GM19239 (cell line): Measurements from ENCODE around the gene SLC25A51.
A peak's percentile ranks its signal among the peaks of the same experiment; 100 is the strongest.
"Not testable (repeated sequence)": the region's sequence is repeated elsewhere in the genome, so short reads cannot be mapped to it uniquely, and the experiment has no call there.

Experiments used
- DNase-seq: peaks from one replicate; pipeline ENCODE4 v3.0.0; 2011; ENCODE audit warnings: low spot score; ENCODE audit not compliant: insufficient read length
- FAIRE-seq: peaks from 2 replicates; lab custom pipeline; 2011; peaks lifted over from hg19 to GRCh38; lab: Jason Lieb, UNC

The SLC25A51 gene

DNA sequence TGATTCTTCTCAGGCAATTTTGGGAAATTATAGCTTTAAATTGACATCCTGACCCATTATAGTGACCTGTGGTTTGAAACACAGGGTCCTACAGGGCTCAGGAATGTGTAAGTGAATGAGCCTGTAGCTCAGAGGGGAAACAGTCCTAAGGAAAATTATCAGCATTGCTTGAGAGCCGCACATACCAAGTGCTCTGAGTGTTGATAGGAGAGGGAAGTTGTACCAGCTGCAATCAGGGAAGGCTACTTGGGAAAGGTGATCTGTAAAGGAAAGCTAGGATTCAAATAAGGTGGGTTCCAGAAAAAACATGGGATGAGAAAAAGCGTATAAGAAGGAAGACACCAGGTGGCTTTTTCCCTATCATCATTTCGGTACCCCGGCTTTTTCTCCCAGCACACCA, 4.4 kb upstream of the SLC25A51 start:
- DNase-seq = no peak
- peak; percentile 55 for FAIRE-seq

DNA sequence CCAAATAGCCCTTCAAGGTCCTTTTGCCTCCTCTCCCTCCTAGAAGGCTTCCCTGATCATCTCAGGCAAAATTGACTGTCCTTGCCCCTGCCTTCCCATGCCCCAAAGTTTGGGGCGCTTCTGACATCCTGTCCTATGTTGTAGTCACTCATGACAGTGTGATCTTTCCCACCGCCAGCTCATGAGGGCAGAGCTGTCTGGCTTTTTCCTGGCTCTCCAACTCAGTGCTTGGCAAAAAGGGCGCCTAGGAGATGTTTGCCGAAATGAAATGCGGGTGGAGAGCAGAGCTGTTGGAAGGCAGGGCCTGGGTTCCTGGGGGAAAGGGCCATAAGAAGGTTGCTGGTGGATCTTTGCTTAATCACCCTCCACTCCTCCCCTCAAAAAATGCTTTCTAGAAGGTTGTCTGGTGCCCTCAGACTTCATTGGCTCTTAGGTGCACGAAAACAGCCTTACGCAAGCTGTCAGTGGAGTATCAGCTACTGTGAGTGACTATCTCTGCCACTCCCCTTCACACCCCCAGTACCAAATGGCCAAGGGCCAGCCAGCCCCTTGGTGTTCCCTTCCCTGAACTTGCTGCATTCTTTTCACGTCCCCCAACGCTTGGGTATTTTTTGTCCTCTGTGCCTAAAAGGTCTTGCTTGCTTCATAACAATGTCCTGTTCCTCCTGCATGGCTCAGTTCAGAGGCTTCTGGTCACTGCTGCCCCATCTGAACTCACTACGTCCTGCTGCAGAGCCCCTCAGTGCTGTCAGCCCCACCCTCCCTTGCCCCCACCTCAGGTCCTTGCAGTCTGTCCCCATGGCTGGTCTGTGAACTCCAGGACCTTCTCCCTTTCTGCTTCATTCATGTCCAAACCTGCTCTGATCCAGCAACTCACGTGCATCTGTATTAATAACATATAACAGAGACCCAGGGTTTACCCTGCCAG, 2.6 kb upstream of the SLC25A51 start:
- DNase-seq = no peak
- no peak for FAIRE-seq

DNA sequence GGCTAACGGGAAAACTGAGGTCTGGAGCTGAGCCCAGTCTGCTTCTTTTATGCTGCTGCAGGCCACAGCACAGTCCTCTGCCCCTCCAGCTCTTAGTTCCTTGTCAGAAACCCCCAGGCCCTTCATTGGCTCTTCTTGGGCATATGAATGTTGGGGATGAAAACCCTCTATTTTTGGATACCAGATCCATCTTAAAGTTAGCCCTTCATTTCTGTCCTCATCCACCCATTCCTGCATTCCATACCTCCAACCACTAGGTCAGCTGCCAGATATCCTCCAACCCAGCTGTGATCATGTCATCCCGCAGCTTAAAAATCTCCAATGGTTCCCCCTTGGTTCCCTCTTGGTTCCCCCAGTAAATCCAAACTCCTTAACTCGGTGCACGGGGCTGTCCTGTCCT, 1.8 kb upstream of the SLC25A51 start:
- DNase-seq (no peak), FAIRE-seq (no peak)

DNA sequence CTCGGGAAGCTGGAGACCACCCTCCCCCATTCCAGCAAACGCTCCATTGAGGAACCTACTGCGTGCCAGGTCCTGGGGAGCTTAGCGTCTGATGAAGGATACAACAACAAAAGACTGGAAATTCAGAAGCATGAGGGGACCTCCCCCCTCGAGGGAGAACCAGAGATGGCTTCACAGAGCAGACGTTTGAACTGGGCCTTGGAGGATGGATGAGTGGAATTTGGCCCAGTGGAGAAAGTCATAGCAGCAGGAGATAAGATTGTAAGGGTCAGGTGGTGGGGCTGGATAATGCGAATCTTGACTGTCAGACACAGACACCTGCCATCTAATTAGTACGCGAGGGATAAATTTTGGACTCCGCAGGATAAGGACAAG, 1.2 kb upstream of the SLC25A51 start:
- no peak for DNase-seq
- no peak for FAIRE-seq

DNA sequence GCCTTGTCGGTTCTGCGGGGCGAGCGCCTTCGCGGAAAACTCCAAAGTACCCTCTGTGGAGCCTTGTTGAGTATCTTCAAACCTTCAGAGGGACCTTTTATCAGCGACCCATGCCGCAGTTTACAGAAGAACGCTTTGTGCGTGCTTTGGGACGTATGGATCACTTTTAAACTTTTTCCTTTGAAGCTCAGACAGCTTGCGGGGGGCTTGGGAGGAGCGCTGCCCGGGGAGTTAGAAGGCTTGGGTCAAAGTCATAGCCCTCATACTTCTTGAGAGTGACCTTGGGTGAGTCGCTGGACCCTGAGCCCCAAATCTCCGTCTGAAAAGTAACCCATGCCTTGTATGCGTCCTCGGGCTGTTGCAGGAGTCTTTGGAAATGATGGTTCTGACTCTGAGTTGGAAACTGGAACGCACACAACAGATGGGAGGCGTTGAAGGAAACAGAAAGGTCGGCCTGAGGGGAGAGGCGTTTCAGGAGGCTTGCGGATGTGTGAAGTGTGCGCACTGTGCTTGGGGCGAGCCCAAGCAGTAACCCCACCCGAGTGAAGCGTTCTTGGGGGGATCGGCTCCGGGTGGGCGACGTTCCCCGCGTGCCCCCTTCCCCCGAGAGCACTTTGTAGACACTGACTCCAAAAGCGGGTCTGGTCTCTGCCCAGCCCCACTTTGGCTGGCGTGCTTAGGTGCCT, 661 bp upstream of the SLC25A51 start:
- no peak for FAIRE-seq
- DNase-seq = no peak

DNA sequence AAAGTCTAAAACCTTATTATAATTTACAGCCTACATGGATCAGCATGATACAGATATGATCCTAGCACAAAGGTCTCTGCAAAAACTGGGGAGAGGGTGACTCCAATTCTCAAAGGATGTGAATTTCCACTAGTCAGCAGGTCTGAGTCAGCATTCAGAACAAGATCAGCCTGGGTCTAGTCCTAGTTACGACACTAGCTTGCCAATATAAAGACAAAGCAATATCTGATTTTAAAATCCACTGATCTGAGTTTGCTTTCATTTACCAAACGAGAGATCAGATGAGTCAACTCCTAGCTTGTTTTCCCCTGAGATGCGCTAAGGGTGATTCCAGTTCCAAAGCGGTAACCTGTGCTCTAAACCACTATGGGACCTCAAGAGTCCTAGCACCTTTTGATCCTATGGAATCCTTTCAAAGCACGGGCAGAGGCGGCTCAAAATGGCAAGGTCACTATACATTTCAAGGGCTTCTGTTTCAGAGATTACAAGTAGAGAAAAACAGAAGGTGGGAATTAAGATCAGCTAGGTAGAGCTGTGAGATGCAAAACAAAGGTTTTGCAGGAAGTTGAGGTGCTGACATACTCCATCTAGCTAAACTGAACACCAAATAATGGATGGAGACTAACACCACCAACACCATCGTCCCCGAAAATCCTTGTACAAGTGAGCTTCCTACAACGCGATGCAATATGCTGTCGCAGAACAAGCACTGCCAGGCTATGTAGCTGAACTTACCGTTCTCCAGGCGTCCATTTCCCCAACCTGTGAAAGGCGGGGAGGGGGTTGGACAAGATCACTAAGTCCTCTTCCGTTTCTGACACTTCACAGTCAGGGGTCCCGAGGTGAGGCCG, 906 bp downstream of the SLC25A51 start:
- no peak for FAIRE-seq
- DNase-seq = no peak

DNA sequence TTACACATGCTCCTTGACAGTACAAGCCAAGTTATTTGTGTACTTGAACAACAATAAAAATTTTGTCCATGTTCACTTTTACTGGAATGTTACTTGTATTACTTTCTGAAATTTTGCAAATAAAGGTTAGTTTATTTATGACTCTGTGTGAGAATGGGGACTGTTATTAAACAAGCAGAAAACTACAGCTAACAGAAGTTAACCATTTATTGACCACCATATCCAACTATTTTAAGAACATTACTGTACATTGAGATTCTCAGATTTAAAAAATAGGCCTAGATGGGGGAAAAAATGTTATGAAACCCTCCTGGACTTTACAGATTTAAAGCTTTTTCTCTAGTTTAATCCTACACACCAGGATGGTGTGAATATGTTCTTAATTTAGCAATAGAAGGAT, 1.8 kb downstream of the SLC25A51 start:
- DNase-seq (no peak), FAIRE-seq (peak; percentile 48)

DNA sequence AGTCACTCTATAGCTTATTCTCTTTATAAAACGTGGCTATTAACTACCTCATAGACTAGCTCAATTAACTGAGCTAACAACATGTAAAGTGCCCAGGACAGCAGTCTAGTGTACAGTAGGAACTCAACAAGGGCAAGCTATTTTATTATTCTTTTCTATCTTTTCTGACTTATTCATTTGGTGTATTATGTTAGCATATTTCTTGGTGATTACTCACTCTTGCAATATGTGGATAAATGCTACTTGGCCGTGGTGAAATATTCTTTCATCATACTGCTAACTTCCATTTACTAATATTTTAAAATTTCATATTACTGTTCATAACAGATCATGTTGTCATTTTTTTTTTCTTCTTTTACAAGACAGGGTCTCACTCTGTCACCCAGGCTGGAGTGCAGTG, 4.9 kb downstream of the SLC25A51 start:
- FAIRE-seq (no peak), DNase-seq (no peak)

DNA sequence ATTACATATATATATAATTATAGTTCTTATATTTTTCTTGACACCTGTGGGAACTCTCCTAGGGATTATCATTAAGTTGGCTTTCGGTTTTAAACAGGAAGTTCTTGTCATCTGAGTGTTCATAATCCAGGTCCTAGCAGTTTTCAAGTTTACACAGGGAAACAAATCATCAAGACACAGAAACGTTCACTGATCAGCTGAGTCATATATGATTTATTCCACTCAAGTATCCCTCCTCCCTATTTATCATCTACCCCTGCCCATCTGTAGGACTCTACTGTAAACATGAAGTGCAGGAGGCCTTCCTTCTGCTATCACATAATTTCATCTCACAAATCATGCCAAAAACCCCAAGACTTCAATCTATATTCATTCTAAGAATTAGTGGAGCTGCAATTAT, 6.3 kb downstream of the SLC25A51 start:
- no peak for DNase-seq
- FAIRE-seq = no peak

DNA sequence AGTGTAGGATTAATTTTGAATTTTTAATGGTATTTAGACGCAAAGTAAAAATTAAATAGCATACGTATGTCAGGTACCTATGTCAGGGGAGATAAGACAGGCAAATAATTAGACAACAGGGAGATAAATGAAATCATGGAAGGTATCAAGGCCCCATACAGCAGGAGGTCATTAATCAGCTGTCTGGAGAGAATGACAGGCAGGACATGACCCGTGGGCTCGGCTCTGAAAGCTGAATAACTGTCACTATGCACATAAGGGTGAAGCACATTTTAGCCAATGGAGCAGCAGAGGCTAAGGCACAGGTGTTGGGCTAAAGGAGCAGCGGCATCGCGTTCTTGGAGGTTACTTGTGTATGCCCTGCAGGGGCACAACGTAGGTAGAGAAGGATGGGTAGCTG, 11.9 kb downstream of the SLC25A51 start:
- DNase-seq (no peak), FAIRE-seq (no peak)

DNA sequence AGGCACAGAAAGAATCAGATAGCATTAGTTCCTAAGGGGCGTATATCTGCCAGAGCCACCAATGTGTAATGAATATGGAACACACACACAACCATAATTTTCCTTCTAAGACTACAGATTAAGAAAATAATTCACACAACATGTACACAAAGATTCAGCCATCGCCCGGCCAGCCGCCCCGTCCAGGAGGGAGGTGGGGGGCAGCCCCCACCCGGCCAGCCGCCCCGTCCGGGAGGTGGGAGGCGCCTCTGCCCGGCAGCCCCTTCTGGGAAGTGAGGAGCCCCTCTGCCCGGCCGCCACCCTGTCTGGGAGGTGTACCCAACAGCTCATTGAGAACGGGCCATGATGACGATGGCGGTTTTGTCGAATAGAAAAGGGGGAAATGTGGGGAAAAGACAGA, 12.9 kb downstream of the SLC25A51 start:
- not testable (repeated sequence) for FAIRE-seq, DNase-seq

DNA sequence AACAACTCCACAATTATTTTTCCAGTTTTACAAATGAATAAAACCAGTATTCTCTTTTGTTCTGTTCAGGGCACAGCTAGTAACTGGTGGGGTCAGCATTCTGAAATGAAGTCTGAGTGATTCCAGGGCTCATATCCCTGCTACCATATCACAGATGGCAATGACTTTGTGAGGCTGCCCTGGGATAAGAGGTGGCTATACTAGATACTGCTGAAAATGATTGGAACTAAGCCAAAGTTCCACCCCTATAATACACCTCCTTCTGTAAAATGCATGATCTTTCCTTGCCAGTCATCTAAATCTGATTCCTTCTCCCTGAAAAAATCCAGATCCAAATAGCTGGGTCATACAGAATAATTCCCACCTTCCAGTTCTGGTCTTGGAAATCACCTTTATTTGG, 14.4 kb downstream of the SLC25A51 start:
- FAIRE-seq (no peak), DNase-seq (no peak)

DNA sequence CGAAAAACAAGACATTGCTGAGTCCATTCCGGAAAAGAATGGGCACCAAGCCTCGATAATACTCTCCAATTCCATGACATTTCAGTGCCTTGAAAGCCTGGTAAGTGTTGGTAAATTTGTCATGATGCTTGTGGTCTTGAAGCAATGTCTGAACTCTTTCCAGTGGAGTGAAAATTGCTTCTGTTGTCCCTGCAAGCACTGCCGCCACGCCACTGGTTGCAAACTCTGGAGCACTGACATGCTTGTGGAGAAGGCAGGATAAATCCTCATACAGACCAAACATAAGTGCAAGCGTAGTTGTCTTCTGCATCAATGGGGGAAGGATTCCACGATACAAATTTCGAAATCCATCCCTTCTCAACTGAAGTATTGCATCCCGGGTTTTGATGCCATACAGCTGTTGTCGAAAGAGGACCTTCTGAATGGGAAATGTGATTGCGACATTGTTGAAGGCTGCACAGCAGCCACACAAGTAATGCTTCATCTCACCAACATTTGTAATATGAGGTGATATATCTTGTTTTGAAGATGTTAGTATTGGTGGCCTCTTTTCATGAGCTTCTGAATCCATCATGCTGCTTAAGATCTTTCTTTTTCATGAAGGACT, 15.8 kb downstream of the SLC25A51 start:
- not testable (repeated sequence) for FAIRE-seq

DNA sequence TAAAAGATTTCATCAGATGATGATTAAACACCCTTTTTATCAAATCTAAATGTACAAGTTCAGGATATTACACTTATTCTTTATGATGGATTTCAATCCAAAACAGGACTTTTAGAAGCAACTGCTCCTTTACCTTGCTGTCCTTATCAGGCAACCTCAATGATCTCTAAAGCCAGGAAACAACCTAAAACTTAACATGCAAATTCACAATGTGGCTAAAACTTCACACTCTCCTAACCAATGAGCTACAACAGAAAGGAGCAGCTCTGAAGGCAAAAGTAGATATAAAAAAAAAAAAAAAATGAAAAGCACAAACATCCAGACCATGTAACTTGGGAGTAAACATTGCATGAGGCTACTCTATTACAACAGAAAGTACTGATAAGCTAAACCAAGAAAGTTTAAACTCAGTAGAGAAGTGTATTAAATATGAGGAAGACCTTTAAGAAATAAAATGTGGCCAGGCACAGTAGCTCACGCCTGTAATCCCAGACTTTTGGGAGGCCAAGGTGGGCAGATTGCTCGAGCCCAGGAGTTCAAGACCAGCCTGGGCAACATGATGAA, 22.9 kb downstream of the SLC25A51 start:
- no peak for DNase-seq
- FAIRE-seq = no peak

More for the DNA sequence above, 15.8 kb downstream of the SLC25A51 start:
- not testable (repeated sequence) for DNase-seq

DNA sequence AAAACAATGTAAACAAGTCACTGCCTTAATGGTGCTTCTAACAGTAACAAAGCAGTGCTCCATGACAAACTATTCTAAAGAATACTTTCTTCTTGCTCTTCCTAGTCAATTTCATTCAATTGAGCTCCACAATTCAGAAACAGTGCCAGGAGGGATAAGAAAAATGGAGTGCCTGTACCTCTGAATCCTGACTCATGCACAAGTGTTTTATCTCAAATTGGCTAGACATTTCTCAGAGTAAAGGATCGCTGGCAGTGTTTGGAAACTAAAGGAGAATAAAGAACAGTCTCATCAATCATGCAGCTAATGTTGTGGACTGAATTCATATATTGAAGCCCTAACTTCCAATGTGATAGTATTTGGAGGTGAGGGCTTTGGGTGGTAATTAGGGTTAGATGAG, 27.6 kb downstream of the SLC25A51 start:
- DNase-seq = no peak
- no peak for FAIRE-seq

DNA sequence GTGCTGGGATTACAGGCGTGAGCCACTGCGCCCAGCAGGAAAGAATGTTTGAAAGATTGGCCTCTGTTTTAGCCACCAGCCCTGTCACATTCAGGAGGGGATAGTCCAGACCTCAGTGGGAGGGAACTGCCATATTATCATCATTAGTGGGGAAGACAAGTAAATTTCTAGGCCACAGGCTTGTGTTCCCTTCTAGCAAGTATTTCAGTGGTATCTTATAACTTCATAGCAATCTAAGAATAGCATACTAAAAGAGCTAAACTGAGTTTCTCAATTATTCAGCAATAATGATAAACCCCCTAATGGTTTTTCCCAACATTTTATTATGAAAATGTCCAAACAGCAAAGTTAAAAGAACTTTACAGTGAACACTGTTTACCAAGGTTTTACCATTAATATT, 30.0 kb downstream of the SLC25A51 start:
- no peak for DNase-seq
- no peak for FAIRE-seq

DNA sequence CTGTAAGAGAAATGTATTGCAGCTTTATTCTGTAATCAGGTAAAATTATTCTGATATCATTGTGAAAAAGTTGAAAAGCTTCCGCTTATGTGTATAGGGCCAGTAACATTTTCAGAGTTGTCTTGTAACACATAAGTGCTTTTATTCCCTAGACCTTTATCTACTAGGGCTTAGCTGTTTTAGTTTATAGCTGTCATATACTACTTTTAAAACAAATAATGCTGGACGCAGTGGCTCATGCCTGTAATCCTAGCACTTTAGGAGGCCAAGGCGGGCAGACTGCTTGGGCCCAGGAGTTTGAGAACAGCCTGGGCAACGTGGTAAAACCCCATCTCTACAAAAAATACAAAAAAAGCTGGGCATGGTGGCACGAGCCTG, 33.1 kb downstream of the SLC25A51 start:
- no peak for DNase-seq
- FAIRE-seq = peak; percentile 35

DNA sequence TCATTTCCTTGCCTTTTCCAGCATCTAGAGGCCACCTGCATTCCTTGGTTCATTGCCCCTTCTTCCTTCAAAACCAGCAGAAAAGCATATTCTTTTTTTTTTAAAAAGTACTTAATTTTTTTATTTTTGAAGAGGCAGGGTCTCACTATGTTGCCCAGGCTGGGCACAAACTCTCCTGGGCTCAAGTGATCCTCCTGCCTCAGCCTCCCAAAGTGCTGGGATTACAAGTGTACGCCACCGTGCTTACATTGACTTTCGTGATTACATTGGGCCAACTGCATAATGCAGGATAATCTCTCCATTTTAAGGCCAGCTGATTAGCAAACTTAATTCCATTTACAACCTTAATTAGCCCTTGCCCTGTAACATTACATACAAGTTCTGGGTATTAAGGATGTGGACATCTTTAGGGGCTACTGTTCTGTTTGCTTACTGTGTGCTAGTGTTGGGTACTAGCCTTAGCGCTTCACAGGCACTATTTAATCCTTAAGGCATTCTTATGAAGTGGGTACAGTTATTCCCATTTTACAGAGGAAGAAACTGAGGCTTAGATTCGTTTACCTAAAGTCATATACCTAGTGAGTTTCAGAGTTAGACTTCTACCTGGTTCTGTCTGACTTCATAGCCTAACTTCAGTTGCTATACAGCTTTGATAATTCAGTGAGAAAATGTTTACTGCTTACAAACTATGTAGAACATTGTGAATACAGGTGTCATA, 33.7 kb downstream of the SLC25A51 start:
- DNase-seq (no peak), FAIRE-seq (no peak)

DNA sequence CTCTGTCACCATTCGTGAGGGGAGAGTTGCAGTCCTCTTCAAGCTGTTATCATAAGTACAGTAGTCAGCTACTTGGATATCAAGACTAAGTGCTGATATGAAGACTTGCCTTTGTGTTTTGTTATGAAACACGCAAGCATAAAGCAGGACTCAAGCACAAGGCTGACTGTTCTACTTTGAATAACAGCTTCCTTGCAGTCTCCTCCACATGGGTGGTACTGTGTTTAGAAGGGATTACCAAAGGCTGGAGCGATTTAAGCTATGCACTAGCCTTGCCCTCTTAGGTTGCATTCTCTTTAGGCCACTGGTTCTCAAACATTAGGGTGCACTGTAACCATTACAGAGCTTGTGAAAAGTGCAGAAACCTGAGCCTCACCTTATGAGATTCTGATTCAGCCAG, 41.4 kb downstream of the SLC25A51 start:
- DNase-seq = no peak
- FAIRE-seq = peak; percentile 11
